ENCODE results near the gene SKIC3.

- TF ChIP-seq, protein P1, sequence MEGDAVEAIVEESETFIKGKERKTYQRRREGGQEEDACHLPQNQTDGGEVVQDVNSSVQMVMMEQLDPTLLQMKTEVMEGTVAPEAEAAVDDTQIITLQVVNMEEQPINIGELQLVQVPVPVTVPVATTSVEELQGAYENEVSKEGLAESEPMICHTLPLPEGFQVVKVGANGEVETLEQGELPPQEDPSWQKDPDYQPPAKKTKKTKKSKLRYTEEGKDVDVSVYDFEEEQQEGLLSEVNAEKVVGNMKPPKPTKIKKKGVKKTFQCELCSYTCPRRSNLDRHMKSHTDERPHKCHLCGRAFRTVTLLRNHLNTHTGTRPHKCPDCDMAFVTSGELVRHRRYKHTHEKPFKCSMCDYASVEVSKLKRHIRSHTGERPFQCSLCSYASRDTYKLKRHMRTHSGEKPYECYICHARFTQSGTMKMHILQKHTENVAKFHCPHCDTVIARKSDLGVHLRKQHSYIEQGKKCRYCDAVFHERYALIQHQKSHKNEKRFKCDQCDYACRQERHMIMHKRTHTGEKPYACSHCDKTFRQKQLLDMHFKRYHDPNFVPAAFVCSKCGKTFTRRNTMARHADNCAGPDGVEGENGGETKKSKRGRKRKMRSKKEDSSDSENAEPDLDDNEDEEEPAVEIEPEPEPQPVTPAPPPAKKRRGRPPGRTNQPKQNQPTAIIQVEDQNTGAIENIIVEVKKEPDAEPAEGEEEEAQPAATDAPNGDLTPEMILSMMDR (conservative IDR thresholded peaks at IDR 0.05; ENCODE audit: low read depth, low read length): no peak
- TF ChIP-seq EZH2phosphoT487 (IDR thresholded peaks at IDR 0.05; ENCODE audit: borderline replicate concordance, low read length): no peak
These were observed 22.4 kb downstream of the SKIC3 start for GRCh38 chr5:95532415-95532814.

All from PC-3 (cell line).